Renal cortical epithelial cell (primary cell): ENCODE data around the gene EMD. TPM values are rescaled to one million over a fixed set of nuclear protein-coding genes. Genes with fewer than 3 reads are reported as not detected.

Experiments used
- DNase-seq: peaks from one replicate; pipeline ENCODE4 v3.0.0-alpha.2; 2011; ENCODE audit warnings: low read depth
- total RNA-seq: library from RNA; depleted of rRNA; stranded (reverse); fragments of >200 nt; gene quantifications from 2 replicates; pipeline ENCODE4 v1.2.3, GENCODE V29; 2014

Gene EMD
- total RNA-seq, 1 donor from 2014 or later = 16.8 TPM

DNA sequence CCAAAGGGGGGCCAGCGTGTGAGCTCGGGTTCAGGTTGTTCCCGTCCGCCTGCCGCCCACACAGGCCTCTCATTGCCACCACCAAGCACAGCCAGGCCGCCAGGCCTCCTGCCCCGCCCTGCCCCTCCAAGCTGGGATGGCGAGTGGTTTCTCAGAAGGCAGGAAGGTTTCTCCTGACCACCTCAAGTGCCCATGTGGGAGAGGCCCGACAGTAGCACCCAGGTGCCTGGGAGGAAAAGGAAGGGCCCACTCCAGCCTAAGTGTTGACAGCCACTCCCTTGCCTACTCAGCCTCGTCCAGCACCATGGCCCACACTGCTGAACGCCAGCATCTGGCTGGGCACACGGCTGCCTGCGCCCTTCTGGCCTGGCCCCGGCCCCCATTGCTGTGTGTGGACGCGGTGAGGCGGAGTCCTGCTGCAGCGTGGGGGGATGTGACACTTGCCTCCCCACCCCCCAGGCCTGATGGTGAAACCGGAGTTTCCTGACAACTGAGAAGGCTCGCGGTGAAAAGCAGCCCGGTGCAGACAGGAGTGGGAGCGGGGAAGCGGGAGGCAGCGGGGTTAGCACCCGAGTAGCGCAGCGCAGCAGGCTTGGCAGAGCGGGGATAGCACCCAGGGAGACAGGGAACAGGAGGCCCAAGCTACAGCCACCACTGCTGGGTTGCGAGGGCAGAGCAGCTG is 23.9 kb upstream of the EMD start:
- DNase-seq = no peak

DNA sequence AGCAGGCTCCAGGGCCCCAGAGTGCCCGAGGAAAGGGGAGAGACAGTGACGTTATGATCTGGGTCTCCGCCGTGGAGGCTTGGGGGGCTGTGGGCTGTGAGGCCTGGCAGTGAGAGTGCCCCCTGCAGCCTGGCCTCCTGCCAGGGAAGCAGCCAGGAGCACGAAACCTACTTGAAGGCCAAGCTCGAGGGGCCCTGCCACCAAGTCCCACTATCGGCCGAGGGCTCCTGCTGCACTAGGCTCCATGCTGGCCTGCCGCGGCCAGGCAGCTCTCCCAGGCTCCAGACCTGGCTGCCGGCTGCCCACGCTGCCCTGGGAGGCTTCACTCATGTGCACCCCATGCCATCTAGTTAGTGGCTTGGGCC is 23.3 kb upstream of the EMD start:
- no peak for DNase-seq

DNA sequence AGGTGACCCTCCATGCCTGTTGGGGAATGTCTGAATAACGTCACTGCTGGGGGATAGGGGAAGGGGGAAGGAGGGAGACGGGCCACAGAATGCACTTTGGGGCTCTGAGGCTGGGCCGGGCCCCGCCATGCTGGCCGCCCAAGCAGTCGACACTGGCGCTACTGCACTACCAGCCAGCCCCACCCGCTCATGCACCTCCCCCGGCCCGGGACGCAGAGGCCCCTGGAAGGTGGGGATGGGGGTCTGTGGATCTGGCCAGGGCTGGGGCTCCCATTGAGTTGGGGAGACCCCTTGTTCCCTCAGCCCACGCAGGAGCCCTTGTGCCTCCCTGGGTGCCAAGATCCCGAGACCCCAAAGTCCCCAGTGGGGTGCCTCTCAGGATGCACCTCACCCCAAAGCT is 22.5 kb upstream of the EMD start:
- no peak for DNase-seq

DNA sequence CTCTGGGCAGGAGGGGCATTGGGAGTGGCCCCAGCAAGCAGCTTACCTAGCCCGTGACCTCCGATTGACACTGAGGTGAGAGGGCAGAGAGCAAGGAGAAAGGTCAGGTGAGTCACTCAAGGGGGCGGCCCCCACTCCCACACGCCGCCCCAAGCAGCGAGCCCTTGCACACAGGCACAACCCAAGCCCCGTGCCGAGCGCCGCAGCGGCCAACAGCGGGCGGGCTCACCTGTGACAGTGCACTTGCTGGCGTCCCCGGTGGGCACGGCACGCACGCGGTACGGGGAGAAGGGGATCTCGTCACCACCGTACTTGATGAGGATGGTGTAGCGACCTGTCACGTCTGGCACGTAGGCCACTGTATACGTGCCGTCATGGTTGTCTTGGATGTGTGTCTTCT is 21.9 kb upstream of the EMD start:
- no peak for DNase-seq

DNA sequence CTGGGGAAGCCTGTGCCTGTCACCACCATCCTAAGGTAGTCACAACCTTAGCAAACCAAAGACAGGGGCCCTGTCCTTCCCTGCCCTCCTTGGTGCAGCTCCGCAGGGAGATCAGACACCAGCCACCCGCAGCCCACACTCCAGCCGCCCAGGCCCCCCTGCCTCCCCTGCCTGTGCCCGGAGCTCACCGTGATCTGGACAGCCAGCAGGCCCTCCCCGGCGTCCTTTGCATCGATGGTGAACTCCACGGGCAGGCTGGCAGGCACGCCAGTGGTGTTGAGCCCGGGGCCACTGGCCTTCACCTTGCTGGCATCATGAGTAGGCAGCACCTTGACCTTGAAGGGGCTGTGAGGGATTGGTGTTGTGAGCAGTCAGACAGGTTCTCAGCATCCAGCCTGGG is 21.1 kb upstream of the EMD start:
- no peak for DNase-seq

DNA sequence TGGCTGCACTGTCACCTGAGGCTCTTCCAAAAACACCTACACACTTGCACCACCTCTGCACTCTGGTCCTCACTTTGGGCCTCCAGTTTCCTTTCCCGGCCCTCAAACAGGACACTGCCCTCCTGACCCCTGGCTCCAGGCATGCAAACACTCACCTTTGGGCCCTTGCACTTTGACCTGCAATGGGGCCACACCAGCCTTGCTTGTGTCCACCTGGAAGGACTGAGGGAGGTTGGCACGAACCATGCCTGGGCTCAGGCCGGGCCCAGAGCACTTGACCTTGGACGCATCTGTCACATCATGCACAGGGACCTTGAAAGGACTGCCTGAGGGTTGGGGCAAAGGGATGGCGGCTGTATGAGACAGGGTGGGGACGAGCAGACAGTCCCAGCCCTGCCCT is 20.3 kb upstream of the EMD start:
- no peak for DNase-seq

DNA sequence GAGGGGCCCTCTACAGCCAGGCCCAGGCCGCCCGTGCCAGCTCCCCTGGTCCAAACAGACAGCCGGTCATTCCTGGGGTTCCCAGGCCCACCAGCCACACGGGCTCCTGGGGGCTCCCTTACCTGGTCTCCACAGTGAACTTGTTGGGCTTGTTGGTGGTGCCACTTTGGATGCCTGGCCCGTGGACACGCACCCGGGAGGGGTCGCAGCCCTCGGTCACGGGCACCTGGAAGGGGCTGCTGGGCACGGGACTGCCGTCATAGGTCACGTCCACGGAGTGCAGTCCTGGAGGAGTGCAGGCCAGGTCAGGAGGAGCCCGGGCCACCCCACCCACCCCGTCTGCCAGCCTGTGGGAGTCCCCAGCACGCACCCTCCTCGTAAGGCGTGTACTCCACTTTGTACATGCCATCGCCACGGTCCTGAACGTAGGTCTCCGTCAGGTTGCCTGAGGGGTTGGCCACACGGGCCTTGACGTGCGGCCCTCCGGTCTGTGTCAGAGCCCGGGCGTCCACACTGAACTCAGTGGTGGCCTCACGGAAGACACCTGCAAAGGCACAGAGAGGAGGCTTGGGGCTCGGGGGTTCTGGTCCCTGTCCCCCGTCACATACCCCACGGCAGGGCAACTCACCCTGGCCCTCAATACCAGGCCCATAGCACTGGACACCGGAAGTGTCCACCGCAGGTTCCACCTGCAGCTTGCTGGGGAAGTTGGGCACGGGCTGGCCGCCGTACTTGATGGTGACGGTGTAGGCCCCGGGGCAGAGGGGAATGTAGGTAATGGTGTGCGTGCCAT is 19.5 kb upstream of the EMD start:
- no peak for DNase-seq

DNA sequence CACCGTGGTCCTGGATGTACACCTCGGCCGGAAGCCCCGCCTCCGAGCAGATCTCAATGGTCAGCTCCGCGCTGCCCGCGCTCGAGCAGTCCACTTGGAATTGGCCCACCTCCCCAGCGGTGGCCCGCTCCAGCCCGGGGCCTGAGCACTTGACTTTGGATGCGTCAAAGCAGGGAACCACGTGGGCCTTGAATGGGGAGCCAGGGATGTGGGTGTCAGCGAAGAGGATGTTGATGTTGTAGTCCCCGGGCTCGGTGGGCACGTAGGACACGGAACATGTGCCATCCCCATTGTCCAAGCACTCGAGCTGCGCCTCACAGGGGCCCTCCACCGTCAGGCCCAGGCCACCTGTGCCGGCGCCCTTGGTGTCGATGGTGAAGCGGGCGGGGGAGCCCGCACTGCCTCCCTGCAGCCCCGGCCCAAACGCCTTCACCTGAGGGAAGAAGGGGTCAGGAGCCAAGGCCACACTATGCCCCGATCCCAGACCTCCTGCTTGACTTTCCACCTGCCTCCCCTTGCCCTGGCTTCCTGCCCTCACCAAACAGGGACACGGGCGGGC is 18.9 kb upstream of the EMD start:
- no peak for DNase-seq

DNA sequence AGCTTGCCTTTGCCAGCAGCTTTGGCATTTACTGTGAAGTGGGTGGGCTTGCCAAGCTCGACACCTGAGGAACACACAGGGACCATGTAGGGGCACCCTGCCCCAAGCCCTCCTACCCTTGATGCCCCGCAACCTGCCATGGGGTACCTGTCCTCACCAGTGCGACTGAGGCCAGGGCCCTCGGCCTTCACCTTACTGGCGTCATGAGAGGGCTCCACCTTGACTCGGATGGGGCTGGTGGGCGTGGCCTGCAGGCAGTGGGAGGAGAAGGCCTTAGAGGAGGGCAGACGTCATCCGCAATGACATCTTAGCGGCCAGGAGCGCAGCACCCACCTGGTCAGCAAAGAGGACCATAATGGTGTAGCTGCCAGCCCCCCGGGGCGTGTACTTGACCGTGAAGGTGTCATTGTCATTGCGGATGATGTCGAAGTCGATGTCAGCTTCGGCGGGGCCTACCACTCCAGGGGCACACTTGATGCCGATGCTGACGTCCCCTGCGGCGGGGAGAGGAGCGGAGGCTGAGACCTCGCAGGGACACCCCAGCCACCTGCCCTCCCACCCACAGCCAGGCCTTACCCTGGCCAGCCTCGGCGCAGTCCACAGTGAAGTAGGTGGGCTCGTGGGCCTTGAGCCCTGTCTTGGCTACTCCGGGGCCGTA is 16.9 kb upstream of the EMD start:
- no peak for DNase-seq

DNA sequence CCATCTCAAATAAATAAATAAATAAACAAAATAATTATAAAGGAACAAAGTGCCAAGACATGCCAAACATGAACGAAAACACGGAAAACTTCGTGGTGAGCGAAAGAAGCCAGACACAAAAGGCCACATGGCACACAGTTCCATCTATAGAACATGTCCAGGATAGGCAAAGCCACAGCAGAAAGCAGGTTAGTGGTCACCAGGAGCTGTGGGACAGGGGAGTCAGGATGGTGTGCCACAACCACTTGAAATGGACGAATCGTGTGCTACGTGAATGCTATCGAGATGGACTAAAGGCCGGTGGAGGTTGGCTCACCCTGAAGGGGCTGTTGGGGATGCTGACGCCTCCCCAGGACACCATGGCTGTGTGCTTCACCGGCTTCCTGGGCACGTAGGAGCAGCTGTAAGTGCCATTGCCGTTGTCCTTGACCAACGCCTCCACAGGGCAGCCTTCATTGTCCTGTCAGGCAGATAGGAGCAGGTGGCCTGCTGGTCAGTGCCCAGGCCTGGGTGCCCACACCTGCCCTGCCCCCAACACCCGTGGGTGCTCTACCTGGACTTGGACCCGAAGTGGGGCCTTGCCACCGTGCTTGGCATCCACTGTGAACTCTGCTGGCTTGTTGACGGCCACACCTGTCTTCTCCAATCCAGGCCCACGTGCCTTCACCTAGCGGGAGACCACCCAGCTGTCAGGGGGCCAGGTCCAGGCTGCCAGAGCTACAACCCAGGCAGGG is 15.2 kb upstream of the EMD start:
- DNase-seq = no peak

DNA sequence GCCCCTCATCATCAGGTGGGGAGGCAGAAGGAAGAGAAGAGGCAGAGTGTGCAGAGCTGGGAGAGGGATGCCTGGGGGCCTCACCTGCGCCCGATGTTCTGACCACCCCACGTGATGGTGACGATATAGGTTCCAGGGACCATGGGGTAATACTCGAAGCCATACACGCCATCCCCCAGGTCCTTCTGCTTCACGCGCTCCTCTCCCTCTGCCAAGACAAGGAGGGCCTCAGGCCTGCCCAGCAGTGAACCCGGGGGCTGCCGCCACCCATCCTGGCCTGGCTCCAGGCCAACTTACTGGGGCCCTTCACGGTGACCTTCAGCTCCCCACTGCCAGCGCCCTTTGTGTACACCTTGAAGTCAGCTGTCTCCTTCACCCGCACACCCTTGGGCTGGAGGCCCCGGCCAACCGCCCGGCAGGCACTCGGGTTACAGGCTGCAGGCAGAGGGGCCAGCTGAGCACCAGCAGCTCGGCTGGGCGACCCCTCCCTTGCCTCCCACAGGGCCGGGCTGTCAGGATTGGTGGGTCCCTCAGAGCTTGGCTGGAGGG is 14.0 kb upstream of the EMD start:
- DNase-seq = no peak

DNA sequence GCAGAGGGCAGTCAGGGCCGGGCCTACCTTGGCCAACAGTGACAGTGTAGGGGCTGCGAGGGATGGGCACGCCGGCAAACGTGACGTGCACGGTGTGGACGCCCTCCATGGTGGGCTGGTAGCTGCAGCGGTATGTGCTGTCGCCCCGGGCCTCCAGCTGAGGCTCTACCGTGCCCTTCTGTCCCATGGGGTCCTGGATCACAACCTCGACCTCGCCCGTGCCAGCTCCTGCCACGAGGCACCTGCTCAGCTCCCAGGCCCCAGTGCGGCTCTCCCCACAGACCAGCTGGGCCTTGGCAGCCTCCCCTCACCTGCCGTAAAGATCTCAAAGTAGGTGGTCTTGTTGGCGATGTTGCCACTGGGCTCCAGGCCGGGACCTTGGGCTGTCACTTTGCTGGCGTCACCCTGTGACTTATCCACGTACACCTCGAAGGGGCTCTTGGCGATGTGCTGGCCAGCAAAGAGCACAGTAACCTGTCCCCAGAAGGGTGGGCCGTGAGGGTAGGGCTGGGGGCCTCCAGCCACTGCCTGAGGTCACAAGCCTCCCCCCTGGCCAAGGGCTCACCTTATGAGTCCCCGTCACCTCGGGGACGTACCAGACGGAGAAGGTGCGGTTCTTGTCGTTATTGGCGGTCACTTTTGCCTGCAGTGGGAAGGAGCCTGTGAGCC is 13.0 kb upstream of the EMD start:
- no peak for DNase-seq

DNA sequence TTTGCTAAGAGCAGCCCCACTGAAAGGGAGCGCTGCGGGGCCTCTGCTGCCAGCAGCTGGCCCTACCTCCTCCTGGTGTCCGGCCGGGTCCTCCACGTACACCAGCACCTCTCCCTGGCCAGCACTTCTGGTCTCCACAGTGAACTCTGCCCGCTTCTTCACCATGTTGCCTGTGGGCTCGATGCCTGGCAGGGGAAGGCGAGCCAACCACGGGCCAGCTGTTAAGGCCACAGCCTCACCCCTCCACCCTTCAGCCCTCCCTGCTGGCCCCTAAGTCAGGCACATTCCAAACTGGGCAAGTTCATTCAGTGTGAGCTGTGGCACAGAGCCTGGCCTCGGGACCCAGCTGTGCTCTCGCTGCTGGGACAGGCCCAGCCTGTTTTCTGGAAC is 12.4 kb upstream of the EMD start:
- DNase-seq = no peak

DNA sequence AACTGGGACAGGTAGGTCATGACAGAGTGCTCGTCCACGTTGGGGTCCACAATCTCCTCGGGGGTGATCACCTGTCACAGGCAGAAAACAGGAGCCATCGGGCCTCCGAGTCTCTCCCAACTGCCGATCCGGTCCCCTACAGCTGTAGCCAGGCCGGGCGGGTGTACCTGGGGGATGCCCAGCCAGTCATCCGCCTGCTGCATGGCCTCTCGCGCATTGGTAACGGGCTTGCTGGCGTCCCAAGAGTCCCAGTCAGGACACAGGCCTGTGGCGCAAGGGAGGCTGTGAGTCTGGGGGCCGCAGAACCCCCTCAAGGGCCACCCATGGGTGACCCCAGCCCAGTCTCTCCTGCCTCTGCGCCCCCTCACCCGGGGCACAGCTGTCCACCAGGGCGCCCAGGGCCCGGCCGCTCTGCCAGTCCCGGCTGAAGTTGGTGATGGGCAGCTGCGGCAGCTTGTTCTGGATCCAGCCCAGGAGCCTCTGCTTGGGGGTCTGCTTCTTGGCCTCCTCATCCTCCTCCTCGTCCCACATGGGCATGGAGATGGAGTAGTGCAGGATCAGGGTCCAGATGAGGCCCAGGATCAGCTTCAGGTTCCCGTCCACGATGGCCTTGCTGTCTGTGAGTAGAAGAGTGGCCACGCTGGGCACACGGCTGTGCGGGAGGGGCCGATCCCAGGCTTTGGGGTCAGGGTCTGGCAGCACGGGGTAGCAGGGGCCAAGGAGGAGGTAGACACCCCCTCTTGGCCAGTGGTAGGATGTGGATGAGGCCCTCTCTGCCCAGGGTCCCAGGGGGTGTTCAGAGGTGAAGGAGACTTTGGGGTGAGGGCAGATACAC is 11.4 kb upstream of the EMD start:
- no peak for DNase-seq

DNA sequence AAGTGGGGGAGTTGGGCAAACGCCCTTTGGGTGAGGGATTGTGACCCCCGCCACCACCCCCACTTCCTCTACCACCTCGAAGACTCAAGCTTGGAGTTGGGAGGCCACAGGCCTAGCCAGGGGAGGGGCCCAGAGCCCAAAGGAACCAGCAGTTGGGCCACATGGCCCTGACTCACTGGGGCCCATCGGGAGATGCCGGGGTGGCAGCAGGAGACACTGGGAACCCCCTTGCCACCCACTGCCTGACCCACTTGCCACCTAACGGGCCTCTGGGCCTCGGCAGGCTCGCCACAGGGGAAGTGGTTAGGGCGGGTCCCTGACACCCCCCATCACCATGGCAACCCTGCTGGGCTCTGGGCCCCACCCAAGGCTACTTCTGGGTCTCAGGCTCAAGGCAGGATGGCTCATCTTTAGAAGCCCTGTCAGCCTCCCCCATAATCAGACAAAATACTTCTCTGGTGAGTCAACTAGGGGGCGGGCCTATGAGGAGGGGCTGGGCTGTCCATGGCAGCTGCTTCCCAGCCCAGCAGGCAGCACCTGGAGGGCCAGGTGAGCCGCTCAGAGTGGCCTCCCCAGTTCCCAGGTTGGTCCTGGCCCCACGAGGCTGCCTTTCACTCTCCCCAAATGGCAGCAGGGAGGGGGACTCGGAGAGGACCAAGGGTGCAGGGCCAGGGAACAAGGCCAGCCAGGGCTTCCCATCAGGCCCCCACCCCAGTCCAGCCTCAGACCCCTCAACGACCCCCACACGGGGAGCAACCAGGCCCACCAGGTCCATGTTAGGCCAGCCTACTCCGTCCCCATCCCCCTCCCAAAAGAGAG is 10.3 kb upstream of the EMD start:
- peak; percentile 89 for DNase-seq

DNA sequence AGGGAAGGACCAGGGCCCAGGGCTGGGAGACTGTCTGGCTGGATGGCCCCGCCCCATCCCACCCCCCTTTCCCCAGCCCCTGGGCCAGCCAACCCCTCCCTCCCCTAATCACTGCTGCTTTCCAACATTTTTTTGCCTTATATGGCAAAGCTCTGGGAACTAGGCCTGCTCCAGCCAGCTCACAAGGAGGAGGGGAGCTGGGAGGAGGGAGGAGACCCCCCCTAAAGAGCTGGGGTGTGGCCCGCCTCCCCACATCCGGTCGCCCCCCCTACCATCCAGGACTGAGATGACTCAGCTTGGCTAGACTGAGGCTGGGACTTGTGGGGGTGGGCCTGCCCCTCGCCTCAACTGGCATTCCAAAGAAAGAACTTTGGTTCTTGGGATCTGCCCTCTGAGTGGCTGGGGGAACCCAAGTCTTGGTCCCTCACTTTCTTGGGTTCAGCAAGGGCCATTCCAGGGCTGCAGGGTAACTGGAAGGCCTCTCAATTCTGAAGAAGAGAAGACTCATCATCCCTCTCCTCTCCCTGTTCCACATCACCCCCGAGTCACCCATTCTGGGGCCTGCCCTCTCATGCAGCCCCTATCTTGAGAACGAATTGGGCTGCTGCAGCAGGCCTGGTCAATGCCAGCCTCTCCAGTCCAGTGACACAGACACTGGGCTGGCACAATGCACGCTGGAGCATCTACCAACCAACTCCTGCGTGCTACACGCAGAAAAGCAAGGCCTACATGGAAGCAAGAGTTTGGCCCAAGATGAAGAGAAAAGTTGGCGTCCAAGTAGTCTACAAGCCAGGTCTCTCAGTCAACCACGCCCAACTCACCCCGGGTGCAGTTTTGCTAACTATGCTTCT is 9.4 kb upstream of the EMD start:
- DNase-seq = peak; percentile 89

DNA sequence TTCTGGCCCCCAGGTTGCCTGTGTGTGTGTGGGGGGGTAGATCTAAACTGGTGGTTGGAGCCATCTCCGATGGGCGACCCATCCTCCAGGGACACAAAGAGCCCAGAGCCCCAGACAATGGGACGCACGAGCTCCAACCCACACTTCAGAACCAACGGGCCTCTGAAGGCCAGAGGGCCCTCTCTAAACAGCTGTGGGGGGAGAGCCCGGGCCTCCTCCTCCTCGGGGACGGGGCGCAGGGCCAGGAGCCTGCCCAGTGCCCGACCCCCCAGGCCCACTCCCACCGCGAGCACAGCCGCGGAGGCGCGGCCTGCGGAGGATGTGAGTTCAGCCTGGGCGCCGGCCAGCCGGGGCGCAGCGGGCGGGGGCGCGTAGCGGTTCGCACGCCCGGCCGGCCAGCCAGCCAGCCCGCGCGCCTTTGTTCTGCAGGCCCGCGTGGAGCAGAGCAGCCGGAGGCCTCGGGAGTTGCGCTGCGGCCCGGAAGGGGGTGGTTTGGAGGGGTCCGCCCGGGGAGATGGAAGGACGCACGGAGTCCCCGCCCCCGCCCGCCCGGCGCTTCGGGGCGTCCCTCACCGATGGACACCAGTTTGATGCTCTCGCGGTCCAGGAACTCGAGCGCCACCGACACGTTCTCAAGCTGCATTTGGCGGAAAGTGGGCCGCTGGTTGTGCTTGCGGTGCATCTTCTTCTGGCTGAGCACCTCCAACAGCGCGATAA is 8.6 kb upstream of the EMD start:
- no peak for DNase-seq
